A673 (cell line): ENCODE results near the gene CRYBB1. TPM values are rescaled to one million over a fixed set of nuclear protein-coding genes. Genes with fewer than 3 reads are reported as not detected.

Source experiments
- BruUV-seq: library from RNA; stranded (reverse); fragments of 400-500 nt; replicated peaks from 2 replicates; lab custom pipeline; 2021; lab: Mats Ljungman, UMichigan
- CTCF ChIA-PET: fragments of 300-600 bp; sonication (Branson Sonifier 250); formaldehyde crosslinking; loops from one replicate; lab custom pipeline; 2022; ENCODE audit warnings: antibody characterized with exemption; lab: Charles Lee
- POLR2A ChIA-PET: fragments of 300-600 bp; sonication (Branson Sonifier 250); formaldehyde crosslinking; loops from one replicate; lab custom pipeline; 2022; ENCODE audit warnings: antibody characterized with exemption; ENCODE audit not compliant: low non-redundant PET; lab: Charles Lee
- DNase-seq: peaks from one replicate; pipeline ENCODE4 v3.0.0-alpha.2; 2015; ENCODE audit warnings: low spot score
- H3K27ac ChIP-seq: fragments of 200-600 bp; sonication (generic); 2 replicates; pipeline ENCODE4 v1.5.1; 2016; ENCODE audit warnings: mixed run types, low read depth, mild to moderate bottlenecking, mixed read lengths, antibody characterized with exemption, low read length; ENCODE audit not compliant: poor library complexity, severe bottlenecking
- H3K27me3 ChIP-seq: fragments of 200-600 bp; sonication (generic); replicated peaks from 2 replicates; pipeline ENCODE4 v1.6.1; 2017; ENCODE audit warnings: mixed run types, low read depth, mild to moderate bottlenecking, mixed read lengths, antibody characterized with exemption, low read length; ENCODE audit not compliant: insufficient read depth, poor library complexity
- H3K36me3 ChIP-seq: fragments of 200-600 bp; sonication (generic); 2 replicates; pipeline ENCODE4 v1.6.1; 2016; ENCODE audit warnings: mixed run types, mild to moderate bottlenecking, mixed read lengths, antibody characterized with exemption, low read length; ENCODE audit not compliant: insufficient read depth, poor library complexity, severe bottlenecking
- H3K4me1 ChIP-seq: fragments of 200-600 bp; sonication (generic); 2 replicates; pipeline ENCODE4 v1.6.1; 2017; ENCODE audit warnings: mixed run types, mild to moderate bottlenecking, mixed read lengths, antibody characterized with exemption, low read length; ENCODE audit not compliant: insufficient read depth, poor library complexity, severe bottlenecking
- H3K4me3 ChIP-seq: fragments of 200-600 bp; sonication (generic); 2 replicates; pipeline ENCODE4 v1.5.1; 2016; ENCODE audit warnings: low read depth, mixed run types, mild to moderate bottlenecking, mixed read lengths, low read length; ENCODE audit not compliant: poor library complexity, severe bottlenecking
- H3K9me3 ChIP-seq: fragments of 200-600 bp; sonication (generic); 2 replicates; pipeline ENCODE4 v1.6.1; 2016; ENCODE audit warnings: mixed run types, low read depth, mild to moderate bottlenecking, mixed read lengths, antibody characterized with exemption, low read length; ENCODE audit not compliant: poor library complexity, severe bottlenecking
- CTCF ChIP-seq: fragments of 300-800, 200-600 bp; sonication (generic); conservative IDR thresholded peaks from 2 replicates; pipeline ENCODE4 v1.5.1; 2017; ENCODE audit warnings: low read depth, mild to moderate bottlenecking, antibody characterized with exemption, low read length, moderate library complexity, mixed read lengths
- EZH2 ChIP-seq: fragments of 200-600 bp; sonication (generic); IDR thresholded peaks from 2 replicates; pipeline ENCODE4 v1.6.1; 2017; ENCODE audit warnings: borderline replicate concordance, low read depth, mild to moderate bottlenecking, mixed read lengths, antibody characterized with exemption, low read length; ENCODE audit not compliant: poor library complexity, severe bottlenecking
- intact Hi-C: fragments of 100-400 bp; cut with micrococcal nuclease; formaldehyde crosslinking; loops from one replicate; pipeline ENCODE4 v1.10.0; 2022; ENCODE audit not compliant: unreplicated experiment
- total RNA-seq: library from RNA; stranded (reverse); gene quantifications from 2 replicates; pipeline ENCODE4 v1.2.3, GENCODE V29; 2021

Gene CRYBB1
- total RNA-seq, 1 experiment from 2014 or later, result not detected

GRCh38 chr22:26589845-26590736 is 27.7 kb downstream of the CRYBB1 start, which contains the start of gene TPST2:
Gene TPST2 (minus strand): TSS chr22:26590132. CDS start chr22:26541630, 48,502 bp downstream.
- ChIA-PET POLR2A (no interaction called here), CTCF (interaction anchor here (0.8 kb wide), 1 partner anchor 11 kb away, joined by 5 read pairs; no protein-coding TSS in a partner anchor)
- BruUV-seq, result no TSS peak
- no peaks in the 10 kb centered on the region for H3K9me3 ChIP-seq
- peak within 1 kb of the TSS; percentile 90 for H3K4me3 ChIP-seq
- TF ChIP-seq CTCF, result no peak
- TF ChIP-seq EZH2, result no peak
- H3K27ac ChIP-seq, result peak within 1 kb of the TSS; percentile 70
- peak; percentile 81 for DNase-seq
- H3K36me3 ChIP-seq, result no peaks in the 10 kb centered on the region
- no peaks in the 10 kb centered on the region for H3K27me3 ChIP-seq
- intact Hi-C loops, result no loop called here
- no peaks in the 10 kb centered on the region for H3K4me1 ChIP-seq

GRCh38 chr22:26589367-26589844 is 28.4 kb downstream of the CRYBB1 start:
- Histone ChIP-seq H3K27ac (peak overlapping the region; percentile 70), H3K9me3 (no peaks in the 10 kb centered on the region), H3K4me3 (peak overlapping the region; percentile 90), H3K4me1 (no peaks in the 10 kb centered on the region), H3K36me3 (no peaks in the 10 kb centered on the region), H3K27me3 (no peaks in the 10 kb centered on the region)
- ChIA-PET POLR2A (no interaction called here), CTCF (interaction anchor here (0.8 kb wide), 1 partner anchor 12 kb away, joined by 5 read pairs; no protein-coding TSS in a partner anchor)
- intact Hi-C loops, result no loop called here
- TF ChIP-seq EZH2, result no peak
- TF ChIP-seq CTCF, result no peak
- peak; percentile 18 for DNase-seq
- BruUV-seq, result no TSS peak

GRCh38 chr22:26588729-26589366 is 29.0 kb downstream of the CRYBB1 start:
- no peak overlapping the region for H3K27ac ChIP-seq
- no peaks in the 10 kb centered on the region for H3K9me3 ChIP-seq
- no peak for DNase-seq
- H3K27me3 ChIP-seq, result no peaks in the 10 kb centered on the region
- no peaks in the 10 kb centered on the region for H3K4me1 ChIP-seq
- no TSS peak for BruUV-seq
- intact Hi-C loops, result no loop called here
- ChIA-PET POLR2A (no interaction called here), CTCF (no interaction called here)
- no peaks in the 10 kb centered on the region for H3K36me3 ChIP-seq
- TF ChIP-seq CTCF (no peak), EZH2 (no peak)
- H3K4me3 ChIP-seq, result peak overlapping the region; percentile 90
